Mucosa of stomach (tissue), 1 donor: Measurements from ENCODE around the gene RAI14.

Experiments used
- H3K27me3 ChIP-seq: one replicate; pipeline ENCODE4 v1.7.0; 2013; ENCODE audit warnings: mild to moderate bottlenecking, low read length; ENCODE audit not compliant: control insufficient read depth, insufficient read depth
- H3K36me3 ChIP-seq: one replicate; pipeline ENCODE4 v1.7.0; 2013; ENCODE audit warnings: low read length; ENCODE audit not compliant: control insufficient read depth, insufficient read depth
- H3K4me1 ChIP-seq: one replicate; pipeline ENCODE4 v1.7.0; 2013; ENCODE audit warnings: mild to moderate bottlenecking, low read length; ENCODE audit not compliant: control insufficient read depth, insufficient read depth
- H3K4me3 ChIP-seq: one replicate; pipeline ENCODE4 v1.7.0; 2013; ENCODE audit warnings: low read length
- H3K9ac ChIP-seq: one replicate; pipeline ENCODE4 v1.7.0; 2013; ENCODE audit warnings: mild to moderate bottlenecking, low read length, moderate library complexity
- H3K9me3 ChIP-seq: one replicate; pipeline ENCODE4 v1.7.0; 2013; ENCODE audit warnings: mild to moderate bottlenecking, low read length, moderate library complexity; ENCODE audit not compliant: control insufficient read depth
- donor health status: Pancreatic carcinoma.

The RAI14 gene

GRCh38 chr5:34685485-34686165 lies 29.5 kb downstream of the RAI14 start:
- Histone ChIP-seq H3K36me3 (no peaks in the 10 kb centered on the region), H3K4me1 (peaks cover 9% of the 10 kb centered on the region), H3K4me3 (no peak overlapping the region), H3K27me3 (no peaks in the 10 kb centered on the region), H3K9ac (no peak overlapping the region), H3K9me3 (no peaks in the 10 kb centered on the region)

GRCh38 chr5:34686762-34687268 lies 30.7 kb downstream of the RAI14 start:
- H3K9ac ChIP-seq = no peak overlapping the region
- no peaks in the 10 kb centered on the region for H3K36me3 ChIP-seq
- H3K27me3 ChIP-seq = no peaks in the 10 kb centered on the region
- no peak overlapping the region for H3K4me3 ChIP-seq
- H3K4me1 ChIP-seq = peaks cover 9% of the 10 kb centered on the region
- no peaks in the 10 kb centered on the region for H3K9me3 ChIP-seq

GRCh38 chr5:34687269-34688011 lies 31.3 kb downstream of the RAI14 start:
- Histone ChIP-seq H3K4me1 (peaks cover 9% of the 10 kb centered on the region), H3K9ac (no peak overlapping the region), H3K27me3 (no peaks in the 10 kb centered on the region), H3K9me3 (no peaks in the 10 kb centered on the region), H3K4me3 (no peak overlapping the region), H3K36me3 (no peaks in the 10 kb centered on the region)

GRCh38 chr5:34688015-34688810 lies 32.1 kb downstream of the RAI14 start:
- Histone ChIP-seq H3K9me3 (no peaks in the 10 kb centered on the region), H3K4me1 (peaks cover 9% of the 10 kb centered on the region), H3K36me3 (no peaks in the 10 kb centered on the region), H3K9ac (no peak overlapping the region), H3K4me3 (no peak overlapping the region), H3K27me3 (no peaks in the 10 kb centered on the region)

GRCh38 chr5:34690301-34690700 lies 34.2 kb downstream of the RAI14 start:
- peaks cover 12% of the 10 kb centered on the region for H3K4me1 ChIP-seq
- no peaks in the 10 kb centered on the region for H3K36me3 ChIP-seq
- H3K27me3 ChIP-seq = no peaks in the 10 kb centered on the region
- H3K4me3 ChIP-seq = no peak overlapping the region
- no peak overlapping the region for H3K9ac ChIP-seq
- no peaks in the 10 kb centered on the region for H3K9me3 ChIP-seq

- no peaks in the 10 kb centered on the region for H3K27me3 ChIP-seq
- H3K9ac ChIP-seq = no peak overlapping the region
- no peak overlapping the region for H3K4me3 ChIP-seq
- no peaks in the 10 kb centered on the region for H3K36me3 ChIP-seq
- peaks cover 13% of the 10 kb centered on the region for H3K4me1 ChIP-seq
- no peaks in the 10 kb centered on the region for H3K9me3 ChIP-seq
Observed at GRCh38 chr5:34690898-34691297, 34.8 kb downstream of the RAI14 start.

- H3K4me3 ChIP-seq = no peak overlapping the region
- peaks cover 9% of the 10 kb centered on the region for H3K4me1 ChIP-seq
- no peaks in the 10 kb centered on the region for H3K27me3 ChIP-seq
- H3K9me3 ChIP-seq = no peaks in the 10 kb centered on the region
- H3K9ac ChIP-seq = no peak overlapping the region
- no peaks in the 10 kb centered on the region for H3K36me3 ChIP-seq
Observed at GRCh38 chr5:34691326-34691725, 35.2 kb downstream of the RAI14 start.

- no peaks in the 10 kb centered on the region for H3K9me3 ChIP-seq
- H3K36me3 ChIP-seq = no peaks in the 10 kb centered on the region
- H3K27me3 ChIP-seq = no peaks in the 10 kb centered on the region
- no peak overlapping the region for H3K4me3 ChIP-seq
- peaks cover 5% of the 10 kb centered on the region for H3K4me1 ChIP-seq
- no peak overlapping the region for H3K9ac ChIP-seq
Observed at GRCh38 chr5:34692786-34693185, 36.7 kb downstream of the RAI14 start.

GRCh38 chr5:34694012-34694411 lies 37.9 kb downstream of the RAI14 start:
- H3K36me3 ChIP-seq = no peaks in the 10 kb centered on the region
- no peak overlapping the region for H3K4me3 ChIP-seq
- no peaks in the 10 kb centered on the region for H3K9me3 ChIP-seq
- no peaks in the 10 kb centered on the region for H3K27me3 ChIP-seq
- no peak overlapping the region for H3K9ac ChIP-seq
- peaks cover 12% of the 10 kb centered on the region for H3K4me1 ChIP-seq

GRCh38 chr5:34694685-34695084 lies 38.6 kb downstream of the RAI14 start:
- Histone ChIP-seq H3K9me3 (no peaks in the 10 kb centered on the region), H3K4me3 (no peak overlapping the region), H3K27me3 (no peaks in the 10 kb centered on the region), H3K9ac (no peak overlapping the region), H3K4me1 (peaks cover 19% of the 10 kb centered on the region), H3K36me3 (no peaks in the 10 kb centered on the region)

- H3K4me3 ChIP-seq = no peak overlapping the region
Observed at GRCh38 chr5:34695275-34696027, 39.3 kb downstream of the RAI14 start.

More at GRCh38 chr5:34695275-34696027, 39.3 kb downstream of the RAI14 start:
- Histone ChIP-seq H3K9me3 (no peaks in the 10 kb centered on the region), H3K36me3 (no peaks in the 10 kb centered on the region), H3K27me3 (no peaks in the 10 kb centered on the region), H3K9ac (no peak overlapping the region), H3K4me1 (peaks cover 26% of the 10 kb centered on the region)
